AG04449 (cell line): Measurements from ENCODE around the gene ANKMY1.

Source experiments
- CTCF ChIA-PET: fragments of 350-600 bp; formaldehyde crosslinking; extraction: SDS; loops from one replicate; lab custom pipeline; 2021; ENCODE audit warnings: antibody characterized with exemption; lab: Yijun Ruan, JAX
- POLR2A ChIA-PET: fragments of 400-600, 350-600 bp; formaldehyde crosslinking; extraction: SDS; loops from one replicate; lab custom pipeline; 2020; ENCODE audit warnings: antibody characterized with exemption, inconsistent platforms; lab: Yijun Ruan, JAX
- DNase-seq: peaks from one replicate; pipeline ENCODE4 v3.0.0-alpha.2; 2010; ENCODE audit warnings: low read depth, low spot score
- H3K4me3 ChIP-seq: 2 replicates; pipeline ENCODE4 v1.5.1; 2011; ENCODE audit warnings: low read depth, mild to moderate bottlenecking, control low read depth, low read length
- CTCF ChIP-seq: IDR thresholded peaks from one replicate; pipeline ENCODE4 v1.5.1; 2011; ENCODE audit warnings: mild to moderate bottlenecking, moderate library complexity, low read length, control low read depth, inconsistent platforms; ENCODE audit not compliant: insufficient read depth; ENCODE audit errors: missing control alignments

ANKMY1 gene

GRCh38 chr2:240459401-240460252, 98.2 kb downstream of the ANKMY1 start:
- DNase-seq, result no peak
- POLR2A ChIA-PET, result no interaction called here
- no peak overlapping the region for H3K4me3 ChIP-seq
- CTCF ChIA-PET, result interaction anchor here (1.9 kb wide), 1 partner anchor 54 kb away, joined by 8 read pairs; no protein-coding TSS in a partner anchor
- TF ChIP-seq CTCF, result no peak

GRCh38 chr2:240458900-240459391, 98.8 kb downstream of the ANKMY1 start:
- DNase-seq, result no peak
- H3K4me3 ChIP-seq, result no peak overlapping the region
- ChIA-PET CTCF (interaction anchor here (1.9 kb wide), 1 partner anchor 55 kb away, joined by 8 read pairs; no protein-coding TSS in a partner anchor), POLR2A (no interaction called here)
- TF ChIP-seq CTCF, result no peak

- POLR2A ChIA-PET, result no interaction called here
- no peak for TF ChIP-seq CTCF
- CTCF ChIA-PET, result interaction anchor here (1.9 kb wide), 1 partner anchor 55 kb away, joined by 8 read pairs; no protein-coding TSS in a partner anchor
- DNase-seq, result no peak
- H3K4me3 ChIP-seq, result no peak overlapping the region
Measured at GRCh38 chr2:240458044-240458899, 99.5 kb downstream of the ANKMY1 start.

GRCh38 chr2:240457223-240458043, 100.4 kb downstream of the ANKMY1 start:
- no peak for DNase-seq
- TF ChIP-seq CTCF, result no peak
- no peak overlapping the region for H3K4me3 ChIP-seq
- POLR2A ChIA-PET, result no interaction called here
- CTCF ChIA-PET, result no interaction called here

GRCh38 chr2:240456447-240457222, 101.2 kb downstream of the ANKMY1 start:
- no peak for DNase-seq
- no peak for TF ChIP-seq CTCF
- H3K4me3 ChIP-seq, result no peak overlapping the region
- CTCF ChIA-PET, result no interaction called here
- POLR2A ChIA-PET, result no interaction called here
